Kidney glomerular epithelial cell (primary cell): ENCODE results near the gene SHOC1.
"Not testable (repeated sequence)": the region's sequence is repeated elsewhere in the genome, so short reads cannot be mapped to it uniquely, and the experiment has no call there.

ENCODE experiments used
- DNase-seq: peaks from one replicate; lab custom pipeline; 2025; lab: John Stamatoyannopoulos, UW

Gene SHOC1

DNA sequence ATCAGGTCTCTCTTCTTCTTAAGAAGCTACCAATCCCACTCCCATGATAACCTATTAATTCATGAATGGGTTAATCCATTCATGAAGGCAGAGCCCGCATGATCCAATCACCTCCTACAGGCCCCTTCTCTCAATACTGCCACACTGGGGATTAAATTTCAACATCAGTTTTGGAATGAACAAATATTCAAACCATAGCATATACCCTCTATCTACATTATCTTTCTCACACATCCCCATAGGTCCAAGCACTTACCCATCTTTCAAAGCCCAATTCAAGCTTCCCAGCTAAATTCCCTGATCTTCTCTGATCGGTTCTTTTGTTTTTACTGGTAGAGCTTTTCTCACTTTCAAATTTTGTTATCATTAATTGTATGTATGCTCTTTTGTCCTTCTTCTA is 10.5 kb upstream of the SHOC1 start:
- no peak for DNase-seq

GRCh38 chr9:111804636-111805035 is 9.9 kb upstream of the SHOC1 start:
- no peak for DNase-seq

- no peak for DNase-seq
Measured at GRCh38 chr9:111803924-111804323, 9.2 kb upstream of the SHOC1 start.

- DNase-seq: no peak
Measured at GRCh38 chr9:111799915-111800526, 5.3 kb upstream of the SHOC1 start.

GRCh38 chr9:111799506-111799905 is 4.8 kb upstream of the SHOC1 start:
- no peak for DNase-seq

GRCh38 chr9:111798786-111799185 is 4.0 kb upstream of the SHOC1 start:
- DNase-seq: no peak

DNA sequence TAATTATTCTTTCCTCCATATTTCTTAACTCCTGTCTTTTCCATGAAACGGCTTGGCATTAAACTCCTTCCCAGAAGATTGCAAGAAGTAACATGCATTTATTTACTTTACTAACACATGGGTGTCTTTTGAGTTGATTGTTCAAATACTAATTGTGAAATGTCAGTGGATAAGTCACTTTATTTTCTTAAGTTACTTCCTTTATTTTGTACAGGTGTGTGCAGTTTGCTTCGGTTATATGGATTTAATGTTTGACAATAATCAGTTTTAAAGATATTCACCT is 761 bp upstream of the SHOC1 start:
- DNase-seq: no peak

- not testable (repeated sequence) for DNase-seq
Measured at GRCh38 chr9:111791821-111792220, 2.9 kb downstream of the SHOC1 start.

GRCh38 chr9:111789881-111790280 is 4.9 kb downstream of the SHOC1 start:
- DNase-seq: no peak

DNA sequence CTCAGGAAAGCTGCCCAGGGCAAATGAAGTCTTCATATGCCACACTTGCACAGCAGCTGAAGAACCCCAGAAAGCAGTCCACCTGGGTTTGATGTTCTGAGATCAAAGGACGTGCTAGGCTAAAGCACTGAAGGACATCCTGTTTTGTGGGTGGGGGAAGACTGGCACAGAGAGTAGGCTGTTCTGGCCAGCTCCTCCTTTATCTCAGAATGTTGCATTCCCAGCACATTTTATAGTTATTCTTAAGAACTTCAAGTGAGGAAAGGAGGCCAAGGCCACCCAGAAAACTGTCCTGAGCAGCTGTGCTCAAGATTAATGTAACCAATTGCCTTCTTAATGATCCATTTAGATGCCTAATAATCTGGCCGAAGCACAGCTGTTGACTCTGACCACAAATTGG is 10.9 kb downstream of the SHOC1 start:
- DNase-seq: no peak

- DNase-seq: no peak
Measured at GRCh38 chr9:111783424-111783823, 11.3 kb downstream of the SHOC1 start.

DNA sequence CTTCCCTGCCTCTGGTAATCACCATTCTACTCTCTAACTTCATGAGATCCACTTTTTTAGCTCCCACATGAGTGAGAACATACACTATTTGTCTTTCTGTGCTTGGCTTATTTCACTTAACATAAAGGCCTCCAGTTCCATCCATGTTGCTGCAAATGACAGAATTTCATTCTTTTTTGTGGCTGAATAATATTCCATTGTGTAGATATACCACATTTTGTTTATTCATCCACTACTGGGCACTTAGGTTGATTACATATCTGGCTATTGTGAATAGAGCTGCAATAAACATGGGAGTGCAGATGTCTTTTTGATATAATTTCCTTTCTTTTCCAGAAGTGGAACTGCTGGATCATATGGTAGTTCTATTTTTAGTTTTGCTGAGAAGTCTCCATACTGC is 28.7 kb downstream of the SHOC1 start:
- no peak for DNase-seq

- DNase-seq: no peak
Measured at GRCh38 chr9:111762556-111762955, 32.2 kb downstream of the SHOC1 start.

GRCh38 chr9:111759762-111760639 is 34.7 kb downstream of the SHOC1 start:
- peak; percentile 89 for DNase-seq

GRCh38 chr9:111754800-111755199 is 39.9 kb downstream of the SHOC1 start:
- no peak for DNase-seq

DNA sequence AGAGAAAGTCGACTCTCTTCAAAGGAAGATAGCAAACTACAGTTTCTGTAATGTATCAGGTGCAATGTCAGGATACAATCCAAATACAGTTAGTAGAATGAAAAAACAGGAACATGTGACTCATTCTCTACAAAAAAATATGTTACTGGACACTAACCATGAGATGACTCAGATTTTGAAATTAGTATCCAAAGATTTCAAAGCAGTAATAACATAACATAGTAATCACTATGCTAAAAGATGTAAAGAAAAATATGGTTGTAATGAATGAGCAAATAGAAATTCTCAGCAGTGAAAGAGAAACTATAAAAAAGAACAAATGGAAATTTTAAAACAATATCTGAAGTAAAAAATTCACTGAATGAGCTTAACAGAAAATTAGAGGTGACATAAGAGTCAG is 42.3 kb downstream of the SHOC1 start:
- DNase-seq: peak; percentile 20
